T-cell (primary cell): Measurements from ENCODE around the gene ANXA6. TPM values are rescaled to one million over a fixed set of nuclear protein-coding genes. Genes with fewer than 3 reads are reported as not detected.

Source experiments
- ATAC-seq, 4 experiments: fragments of 200-7000 bp in 3 of 4; fragments of 150-1000 bp in 1 of 4; cut with Tn5 transposase; replicated peaks in 1 of 4; 1 replicate in 3 of 4; 2 replicates in 1 of 4; pipeline ENCODE4 v1.10.0; 2021; ENCODE audit warnings: moderate library complexity in 3 of 4, mild to moderate bottlenecking in 2 of 4, moderate number of reproducible peaks in 1 of 4
- CTCF ChIA-PET, 2 donors: fragments of 300-600 bp; sonication (Branson Sonifier 250); formaldehyde crosslinking; loops; one replicate each; lab custom pipeline; 2022; ENCODE audit warnings: antibody characterized with exemption in 2 of 2; lab: Charles Lee
- POLR2A ChIA-PET, 2 donors: fragments of 300-600 bp; sonication (Branson Sonifier 250); formaldehyde crosslinking; loops; one replicate each; lab custom pipeline; 2022; ENCODE audit warnings: antibody characterized with exemption in 2 of 2; lab: Charles Lee
- DNase-seq, 35 experiments: peaks; one replicate each; pipeline versions ENCODE4 v3.0.0 to v3.0.0-alpha.2; 2013 to 2023
- H3K27ac ChIP-seq: one replicate; pipeline ENCODE4 v1.5.1; 2013; ENCODE audit warnings: low read length
- H3K27me3 ChIP-seq, 2 experiments: replicated peaks in 1 of 2; 1 replicate in 1 of 2; 2 replicates in 1 of 2; pipeline versions ENCODE4 v1.6.1 to v1.7.0; 2013; ENCODE audit warnings: low read length in 1 of 2, mixed read lengths in 1 of 2; ENCODE audit not compliant: control insufficient read depth in 2 of 2, insufficient read depth in 2 of 2; ENCODE audit errors: extremely low read depth in 1 of 2
- H3K36me3 ChIP-seq, 2 donors: 1 replicate in 1 of 2; 2 replicates in 1 of 2; pipeline versions ENCODE4 v1.6.1 to v1.7.0; 2013; ENCODE audit warnings: low read length in 1 of 2; ENCODE audit not compliant: control insufficient read depth in 2 of 2, insufficient read depth in 1 of 2; ENCODE audit errors: extremely low read depth in 1 of 2
- H3K4me1 ChIP-seq, 2 experiments: 1 replicate in 1 of 2; 2 replicates in 1 of 2; pipeline versions ENCODE4 v1.6.1 to v1.7.0; 2013; ENCODE audit warnings: low read length in 2 of 2, mixed read lengths in 1 of 2; ENCODE audit not compliant: insufficient read depth in 2 of 2, control insufficient read depth in 1 of 2; ENCODE audit errors: extremely low read depth in 1 of 2
- H3K4me3 ChIP-seq, 2 donors: 1 replicate in 1 of 2; 2 replicates in 1 of 2; pipeline versions ENCODE4 v1.5.1 to v1.7.0; 2013; ENCODE audit warnings: mild to moderate bottlenecking in 2 of 2, low read length in 1 of 2, moderate library complexity in 1 of 2; ENCODE audit not compliant: control insufficient read depth in 1 of 2; ENCODE audit errors: extremely low read depth in 1 of 2
- H3K9me3 ChIP-seq: 2 replicates; pipeline ENCODE4 v1.7.0; 2013
- H3K27ac Mint-ChIP-seq, 2 donors: one replicate each; pipeline ENCODE4 v1.8.0; 2020 to 2021; ENCODE audit warnings: mild to moderate bottlenecking in 2 of 2, mixed read lengths in 2 of 2
- H3K27me3 Mint-ChIP-seq, 2 donors: one replicate each; pipeline ENCODE4 v1.8.0; 2021 to 2022; ENCODE audit warnings: mixed read lengths in 2 of 2
- H3K36me3 Mint-ChIP-seq: one replicate; pipeline ENCODE4 v1.8.0; 2021; ENCODE audit warnings: mixed read lengths
- H3K4me1 Mint-ChIP-seq, 3 donors: one replicate each; pipeline ENCODE4 v1.8.0; 2020 to 2022; ENCODE audit warnings: mixed read lengths in 3 of 3, mild to moderate bottlenecking in 1 of 3
- H3K4me3 Mint-ChIP-seq, 3 donors: one replicate each; pipeline ENCODE4 v1.8.0; 2020 to 2022; ENCODE audit warnings: mild to moderate bottlenecking in 3 of 3, mixed read lengths in 3 of 3, moderate library complexity in 3 of 3
- H3K9me3 Mint-ChIP-seq, 3 donors: one replicate each; pipeline ENCODE4 v1.8.0; 2020 to 2022; ENCODE audit warnings: mixed read lengths in 3 of 3
- WGBS: methylation state at CpG from one replicate; pipeline ENCODE4 v1.1.5; 2013; ENCODE audit warnings: missing lambda C conversion rate; ENCODE audit not compliant: insufficient coverage; 5-methylcytosine and 5-hydroxymethylcytosine counted together
- total RNA-seq, 35 experiments: library from RNA in 6 of 35; stranded (reverse) in 6 of 35; fragments of 120-200 nt in 1 of 35; gene quantifications; one replicate each; pipeline versions ENCODE4 v1.2.1 to v1.2.4 and lab custom pipeline; 2013 to 2026

The ANXA6 gene
- total RNA-seq, 5 donors from 2014 or later (not counting 1 experiment from before 2014, with no cell fraction given), result 266 to 395 (median 345) TPM

DNA sequence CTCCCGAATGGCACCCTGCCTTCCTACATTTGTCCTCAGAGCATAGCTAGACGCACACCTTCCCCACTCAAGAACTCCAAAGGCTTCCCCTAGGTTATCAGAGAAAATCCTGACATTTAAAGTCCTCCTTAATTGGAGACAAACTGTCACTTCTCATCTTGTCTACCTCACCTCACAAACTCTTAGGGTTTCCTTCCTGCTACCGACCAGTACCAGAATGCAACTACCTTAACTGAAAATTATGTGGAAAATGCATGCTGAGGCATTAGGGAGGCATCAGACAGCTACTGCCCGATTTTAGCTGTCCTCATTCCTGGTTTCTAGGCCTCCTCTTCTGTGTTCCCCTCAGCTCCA, 58.8 kb downstream of the ANXA6 start:
- H3K27ac ChIP-seq, result peak overlapping the region; percentile 76
- peaks cover 19 to 49% of the 10 kb centered on the region in 2 donors for H3K36me3 ChIP-seq
- H3K36me3 Mint-ChIP-seq, result peaks cover 25% of the 10 kb centered on the region
- WGBS, result 48% methylated on average over 3 of the region's 4 CpGs
- no peak overlapping the region for H3K4me3 ChIP-seq
- peak overlapping the region; percentile 84 to 91 for H3K27ac Mint-ChIP-seq
- H3K9me3 ChIP-seq, result no peaks in the 10 kb centered on the region
- peaks cover 9 to 63% of the 10 kb centered on the region in 2 experiments for H3K4me1 ChIP-seq
- H3K4me3 Mint-ChIP-seq, result peak overlapping the region in 1 of 3 donors; percentile 36
- no peaks in the 10 kb centered on the region for H3K27me3 Mint-ChIP-seq
- DNase-seq (no peak), ATAC-seq (no peak)
- H3K27me3 ChIP-seq, result no peaks in the 10 kb centered on the region
- ChIA-PET POLR2A (interaction anchor here in 1 of 2 donors (0.6 kb wide), 1 partner anchor 394 kb away, joined by 4 read pairs; no protein-coding TSS in a partner anchor), CTCF (interaction anchor here (1.4 to 2.6 kb wide), 4 partner anchors 17 to 47 kb away, joined by 5 to 9 read pairs (median 6); no protein-coding TSS in a partner anchor)
- no peaks in the 10 kb centered on the region for H3K9me3 Mint-ChIP-seq
- peaks cover 56 to 75% (median 69%) of the 10 kb centered on the region in 3 donors for H3K4me1 Mint-ChIP-seq

DNA sequence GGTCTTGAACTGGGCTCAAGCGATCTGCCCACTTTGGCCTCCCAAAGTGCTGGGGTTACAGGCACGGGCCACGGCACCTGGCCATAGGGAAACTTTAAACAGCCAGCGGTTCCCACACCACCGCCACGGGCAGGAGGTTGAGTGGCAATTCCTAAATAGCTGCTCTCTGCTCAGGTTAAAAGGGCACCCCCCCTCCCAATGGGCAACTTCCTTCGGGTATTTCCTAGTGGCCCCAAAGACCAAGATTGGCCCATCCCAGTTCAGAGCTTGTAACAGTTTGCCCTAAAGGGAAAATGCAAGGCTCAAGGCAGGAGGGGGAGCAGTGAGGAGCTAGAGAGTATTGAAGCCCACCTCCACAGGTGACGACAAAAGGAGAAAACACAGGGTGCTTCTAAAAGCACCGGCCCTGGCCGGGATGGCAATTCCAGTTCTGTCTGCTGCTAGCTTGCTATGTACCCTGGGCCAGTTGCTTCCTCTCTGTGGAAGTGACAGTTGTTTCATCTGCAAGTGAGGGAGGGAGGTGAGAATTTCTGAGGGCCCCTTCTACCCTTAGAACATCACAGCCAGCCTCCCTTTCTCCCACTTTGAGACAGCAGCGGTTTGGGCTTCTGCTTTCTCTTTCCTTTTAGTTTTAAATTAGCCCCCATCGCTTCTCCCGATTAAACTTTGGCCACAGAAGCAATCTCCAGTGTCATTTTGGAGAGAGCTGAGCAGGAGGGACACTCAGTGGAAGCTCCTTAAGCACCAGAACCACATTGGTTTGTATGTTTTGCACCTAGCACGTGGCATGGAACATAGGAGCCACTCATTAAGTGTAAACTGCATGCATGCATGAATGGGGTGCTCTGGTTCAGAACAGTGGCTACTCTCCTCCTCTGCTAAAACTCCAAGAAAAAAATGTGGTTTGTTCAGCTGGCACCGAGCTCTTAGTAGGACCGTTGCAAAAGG, 59.5 kb downstream of the ANXA6 start:
- WGBS, result 50% methylated on average over 7 of the region's 16 CpGs

GRCh38 chr5:151097061-151097460, 60.5 kb downstream of the ANXA6 start:
- H3K27ac ChIP-seq, result peak overlapping the region; percentile 76
- ChIA-PET POLR2A (no interaction called here), CTCF (interaction anchor here (1.0 to 1.1 kb wide), 2 partner anchors 19 kb away, joined by 3 to 4 read pairs; no protein-coding TSS in a partner anchor)
- peaks cover 69 to 85% (median 83%) of the 10 kb centered on the region in 3 donors for H3K4me1 Mint-ChIP-seq
- no peaks in the 10 kb centered on the region for H3K27me3 Mint-ChIP-seq
- no peaks in the 10 kb centered on the region for H3K27me3 ChIP-seq
- ATAC-seq (no peak), DNase-seq (no peak)
- peaks cover 13 to 75% of the 10 kb centered on the region in 2 experiments for H3K4me1 ChIP-seq
- H3K9me3 ChIP-seq, result no peaks in the 10 kb centered on the region
- H3K4me3 ChIP-seq, result no peak overlapping the region
- WGBS, result no CpG with 5 or more reads among the region's 6 CpGs
- H3K4me3 Mint-ChIP-seq, result no peak overlapping the region
- no peaks in the 10 kb centered on the region for H3K9me3 Mint-ChIP-seq
- peak overlapping the region; percentile 84 to 91 for H3K27ac Mint-ChIP-seq
- peaks cover 19 to 33% of the 10 kb centered on the region in 2 donors for H3K36me3 ChIP-seq
- peaks cover 17% of the 10 kb centered on the region for H3K36me3 Mint-ChIP-seq

More for the DNA sequence above, 59.5 kb downstream of the ANXA6 start:
- no peak overlapping the region for H3K4me3 ChIP-seq
- Mint-ChIP-seq H3K9me3 (no peaks in the 10 kb centered on the region), H3K36me3 (peaks cover 20% of the 10 kb centered on the region), H3K27me3 (no peaks in the 10 kb centered on the region), H3K4me3 (peak overlapping the region in 2 of 3 donors; percentile 2 to 36), H3K4me1 (peaks cover 63 to 81% (median 76%) of the 10 kb centered on the region in 3 donors), H3K27ac (peak overlapping the region; percentile 84 to 91)
- peak overlapping the region; percentile 76 for H3K27ac ChIP-seq
- H3K9me3 ChIP-seq, result no peaks in the 10 kb centered on the region
- H3K4me1 ChIP-seq, result peaks cover 13 to 69% of the 10 kb centered on the region in 2 experiments
- POLR2A ChIA-PET, result interaction anchor here in 1 of 2 donors (0.6 to 0.9 kb wide), 3 partner anchors 17 to 393 kb away, joined by 3 to 4 read pairs (median 3); partner anchors contain the start of gene TNIP1
- H3K27me3 ChIP-seq, result no peaks in the 10 kb centered on the region
- CTCF ChIA-PET, result interaction anchor here (0.7 to 2.6 kb wide), 5 partner anchors 17 to 46 kb away, joined by 4 to 9 read pairs (median 5); no protein-coding TSS in a partner anchor
- ATAC-seq (peak in 3 of 4 experiments; percentile 31 to 67 (median 53)), DNase-seq (peak in 17 of 35 experiments; percentile 6 to 70 (median 38))
- H3K36me3 ChIP-seq, result peaks cover 19 to 43% of the 10 kb centered on the region in 2 donors

DNA sequence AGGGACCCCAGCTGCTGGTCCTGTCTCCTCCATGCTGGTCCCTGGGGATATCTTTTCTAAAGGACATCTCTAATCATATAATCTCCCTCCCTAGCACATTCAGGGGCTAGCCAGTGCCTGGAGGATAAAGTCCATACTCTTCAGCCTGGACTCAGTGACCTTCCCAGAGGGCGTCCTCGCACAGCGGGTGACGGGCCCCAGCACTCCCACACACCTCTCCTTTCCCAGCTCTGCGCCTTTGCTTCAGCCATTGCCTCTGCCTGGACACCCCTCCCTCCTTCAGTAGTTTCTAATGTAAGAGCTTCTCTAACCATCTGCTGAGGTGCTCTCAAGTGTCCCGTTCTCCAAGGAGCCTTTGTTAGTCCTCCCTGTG, 61.6 kb downstream of the ANXA6 start:
- no peaks in the 10 kb centered on the region for H3K27me3 Mint-ChIP-seq
- Histone ChIP-seq H3K9me3 (no peaks in the 10 kb centered on the region), H3K27ac (no peak overlapping the region), H3K4me3 (no peak overlapping the region), H3K27me3 (no peaks in the 10 kb centered on the region), H3K36me3 (peaks cover 10 to 22% of the 10 kb centered on the region in 2 donors), H3K4me1 (peaks cover 13 to 75% of the 10 kb centered on the region in 2 experiments)
- H3K27ac Mint-ChIP-seq, result peak overlapping the region; percentile 79 to 91
- H3K36me3 Mint-ChIP-seq, result peaks cover 10% of the 10 kb centered on the region
- H3K4me3 Mint-ChIP-seq, result no peak overlapping the region
- ChIA-PET CTCF (interaction anchor here (0.6 to 1.1 kb wide), 3 partner anchors 20 to 54 kb away, joined by 3 to 4 read pairs (median 4); no protein-coding TSS in a partner anchor), POLR2A (no interaction called here)
- no peak for ATAC-seq
- peaks cover 69 to 88% (median 85%) of the 10 kb centered on the region in 3 donors for H3K4me1 Mint-ChIP-seq
- WGBS, result 98% methylated on average over 6 of the region's 6 CpGs
- no peaks in the 10 kb centered on the region for H3K9me3 Mint-ChIP-seq
- DNase-seq, result no peak

GRCh38 chr5:151095341-151096000, 62.1 kb downstream of the ANXA6 start:
- no peak overlapping the region for H3K4me3 Mint-ChIP-seq
- H3K4me1 Mint-ChIP-seq, result peaks cover 69 to 85% (median 82%) of the 10 kb centered on the region in 3 donors
- POLR2A ChIA-PET, result no interaction called here
- ATAC-seq (no peak), DNase-seq (no peak)
- CTCF ChIA-PET, result interaction anchor here in 1 of 2 donors (0.6 kb wide), 1 partner anchor 54 kb away, joined by 4 read pairs; no protein-coding TSS in a partner anchor
- peak overlapping the region; percentile 63 for H3K27ac ChIP-seq
- peak overlapping the region; percentile 79 to 91 for H3K27ac Mint-ChIP-seq
- H3K4me3 ChIP-seq, result no peak overlapping the region
- WGBS, result 56% methylated on average over 3 of the region's 5 CpGs
- no peaks in the 10 kb centered on the region for H3K9me3 Mint-ChIP-seq
- H3K36me3 Mint-ChIP-seq, result peaks cover 5% of the 10 kb centered on the region
- no peaks in the 10 kb centered on the region for H3K27me3 ChIP-seq
- H3K9me3 ChIP-seq, result no peaks in the 10 kb centered on the region
- peaks cover 7 to 17% of the 10 kb centered on the region in 2 donors for H3K36me3 ChIP-seq
- peaks cover 13 to 75% of the 10 kb centered on the region in 2 experiments for H3K4me1 ChIP-seq
- no peaks in the 10 kb centered on the region for H3K27me3 Mint-ChIP-seq
